ENCODE measurements around the gene KLF4. TPM values are rescaled to one million over a fixed set of nuclear protein-coding genes. Genes with fewer than 3 reads are reported as not detected.

The KLF4 gene
- total RNA-seq, 2 donors from 2014 or later, result 12.5 to 22.7 TPM

GRCh38 chr9:107528686-107529085 is 39.1 kb upstream of the KLF4 start:
- H3K27ac ChIP-seq, result no peak overlapping the region
- ATAC-seq (no peak), DNase-seq (no peak)
- H3K36me3 ChIP-seq (replicated peaks in 1 of 2; ENCODE audit: insufficient read depth in 1 of 2, low read depth in 2 of 2), result no peaks in the 10 kb centered on the region
- TF ChIP-seq CTCF (IDR thresholded peaks at IDR 0.05) (no peak), POLR2A (IDR thresholded peaks at IDR 0.05) (no peak)
- WGBS, 2 donors, result 91 to 100% methylated on average over 6 of the region's 6 CpGs
- no peak overlapping the region for H3K4me3 ChIP-seq
- intact Hi-C loops (cut with DNase I), result no loop called here
- H3K27me3 ChIP-seq, result no peaks in the 10 kb centered on the region
- no peaks in the 10 kb centered on the region for H3K4me1 ChIP-seq
- H3K9me3 ChIP-seq, result no peaks in the 10 kb centered on the region

- intact Hi-C loops (cut with DNase I), result no loop called here
- DNase-seq, result no peak
- TF ChIP-seq CTCF (IDR thresholded peaks at IDR 0.05) (no peak), POLR2A (IDR thresholded peaks at IDR 0.05) (no peak)
- no peaks in the 10 kb centered on the region for H3K36me3 ChIP-seq (replicated peaks in 1 of 2; ENCODE audit: insufficient read depth in 1 of 2, low read depth in 2 of 2)
- no peak overlapping the region for H3K27ac ChIP-seq
- peaks cover under 1% of the 10 kb centered on the region for H3K4me1 ChIP-seq
- H3K4me3 ChIP-seq, result no peak overlapping the region
- ATAC-seq, result no peak
- no peaks in the 10 kb centered on the region for H3K9me3 ChIP-seq
- H3K27me3 ChIP-seq, result no peaks in the 10 kb centered on the region
- WGBS, 2 donors, result 90 to 93% methylated on average over 5 to 6 of the region's 6 CpGs
Measured at GRCh38 chr9:107523539-107523938, 34.0 kb upstream of the KLF4 start.

- H3K4me1 ChIP-seq, result peaks cover 11% of the 10 kb centered on the region
- H3K4me3 ChIP-seq, result no peak overlapping the region
- H3K27ac ChIP-seq, result no peak overlapping the region
- no peaks in the 10 kb centered on the region for H3K27me3 ChIP-seq
- intact Hi-C loops (cut with DNase I), result no loop called here
- TF ChIP-seq CTCF (IDR thresholded peaks at IDR 0.05) (no peak), POLR2A (IDR thresholded peaks at IDR 0.05) (no peak)
- H3K9me3 ChIP-seq, result no peaks in the 10 kb centered on the region
- DNase-seq (no peak), ATAC-seq (no peak)
- no peaks in the 10 kb centered on the region for H3K36me3 ChIP-seq (replicated peaks in 1 of 2; ENCODE audit: insufficient read depth in 1 of 2, low read depth in 2 of 2)
- WGBS, 2 donors, result 87 to 100% methylated on average over 1 of the region's 1 CpG
Measured at GRCh38 chr9:107520186-107520585, 30.6 kb upstream of the KLF4 start.

GRCh38 chr9:107518037-107518807 is 28.7 kb upstream of the KLF4 start:
- Histone ChIP-seq H3K27ac (no peak overlapping the region), H3K27me3 (no peaks in the 10 kb centered on the region), H3K4me1 (peaks cover 11% of the 10 kb centered on the region), H3K4me3 (no peak overlapping the region), H3K36me3 (replicated peaks in 1 of 2; ENCODE audit: insufficient read depth in 1 of 2, low read depth in 2 of 2) (no peaks in the 10 kb centered on the region), H3K9me3 (no peaks in the 10 kb centered on the region)
- no peak for TF ChIP-seq CTCF (IDR thresholded peaks at IDR 0.05)
- no peak for TF ChIP-seq POLR2A (IDR thresholded peaks at IDR 0.05)
- intact Hi-C loops (cut with DNase I), result no loop called here
- no peak for DNase-seq
- no peak for ATAC-seq
- WGBS, 2 donors, result 28 to 30% methylated on average over 6 of the region's 6 CpGs

Measured in body of pancreas (tissue), 4 donors.